Stimulated activated CD4-positive, alpha-beta T cell treated with anti-CD3 and anti-CD28 coated beads, Interleukin-12 subunit alpha, Interleukin-12 subunit beta, amount 100 ng/mL, for 48 hours (primary cell): ENCODE measurements around the gene BRMS1.

Source experiments
- DNase-seq, 3 donors: peaks; one replicate each; pipeline ENCODE4 v3.0.0-alpha.2; 2020; ENCODE audit warnings: low read depth in 2 of 3, low spot score in 1 of 3

The BRMS1 gene

GRCh38 chr11:66338276-66339161 is 6.4 kb downstream of the BRMS1 start:
- no peak for DNase-seq

GRCh38 chr11:66337103-66337899 is 7.6 kb downstream of the BRMS1 start:
- no peak for DNase-seq

- DNase-seq, result peak; percentile 50 to 57 (median 54)
Observed at GRCh38 chr11:66336234-66337102, 8.4 kb downstream of the BRMS1 start, which contains the start of gene RIN1. TSS of gene RIN1 (minus strand) at chr11:66336434. CDS start at chr11:66336402, 32 bp downstream.

- no peak for DNase-seq
Observed at GRCh38 chr11:66335531-66336233, 9.2 kb downstream of the BRMS1 start.

GRCh38 chr11:66334605-66335442 is 10.1 kb downstream of the BRMS1 start:
- no peak for DNase-seq

GRCh38 chr11:66333896-66334604 is 10.9 kb downstream of the BRMS1 start:
- no peak for DNase-seq

GRCh38 chr11:66333220-66333877 is 11.6 kb downstream of the BRMS1 start:
- DNase-seq, result no peak

- DNase-seq, result no peak
Observed at GRCh38 chr11:66332371-66333219, 12.3 kb downstream of the BRMS1 start.

GRCh38 chr11:66331542-66332370 is 13.1 kb downstream of the BRMS1 start:
- no peak for DNase-seq

- DNase-seq, result no peak
Observed at GRCh38 chr11:66330931-66331330, 14.0 kb downstream of the BRMS1 start.

GRCh38 chr11:66329165-66329673 is 15.7 kb downstream of the BRMS1 start:
- DNase-seq, result no peak

GRCh38 chr11:66328302-66329144 is 16.4 kb downstream of the BRMS1 start:
- peak; percentile 72 to 83 (median 82) for DNase-seq

GRCh38 chr11:66328031-66328301 is 16.9 kb downstream of the BRMS1 start:
- DNase-seq, result no peak

- no peak for DNase-seq
Observed at GRCh38 chr11:66327171-66328030, 17.5 kb downstream of the BRMS1 start.
